HepG2 (cell line): ENCODE results near the gene SOX11. TPM values are rescaled to one million over a fixed set of nuclear protein-coding genes. Genes with fewer than 3 reads are reported as not detected.

ENCODE experiments used
- NFYC ChIP-seq: IDR thresholded peaks from 2 replicates; pipeline ENCODE4 v1.6.1; 2016; ENCODE audit warnings: missing genetic modification reagents, missing compliant biosample characterization
- SOX13 ChIP-seq, 3 experiments: fragments of 450-650 bp in 1 of 3; sonication (generic) in 1 of 3; formaldehyde crosslinking in 1 of 3; IDR thresholded peaks in 2 of 3; conservative IDR thresholded peaks in 1 of 3; 2 replicates each; pipeline versions ENCODE4 v1.5.0 to v1.6.1; 2016 to 2020; ENCODE audit warnings: antibody characterized with exemption in 1 of 3, mild to moderate bottlenecking in 1 of 3, missing compliant biosample characterization in 1 of 3, missing genetic modification reagents in 1 of 3, moderate library complexity in 1 of 3
- ZNF562 ChIP-seq: sonication (generic); formaldehyde crosslinking; IDR thresholded peaks from 2 replicates; pipeline ENCODE4 v1.8.0; 2022; ENCODE audit warnings: missing genetic modification reagents, borderline replicate concordance
- ZNF776 ChIP-seq: sonication (generic); formaldehyde crosslinking; IDR thresholded peaks from 2 replicates; pipeline ENCODE4 v1.4.0; 2020; ENCODE audit warnings: mild to moderate bottlenecking, missing genetic modification reagents
- polyA plus RNA-seq, 8 experiments: library from polyadenylated mRNA; depleted of rRNA in 3 of 8; stranded (reverse) in 7 of 8; unstranded in 1 of 8; fragments of >200 nt; fragmentation: Illumina TruSeq in 4 of 8; extraction: Trizol in 4 of 8; gene quantifications; 2 replicates each; pipeline versions ENCODE4 v1.2.1 to v1.2.3, GENCODE V29; 2011 to 2016; ENCODE audit warnings: low read depth in 4 of 8, missing spikeins in 1 of 8, mixed read lengths in 1 of 8; ENCODE audit not compliant: insufficient read depth in 1 of 8
- total RNA-seq, 5 experiments: library from RNA; depleted of rRNA; stranded (reverse); fragments of >200 nt; fragmentation: Illumina TruSeq; extraction: Trizol; gene quantifications; 2 replicates each; pipeline ENCODE4 v1.2.3, GENCODE V29; 2016; ENCODE audit warnings: low read depth in 1 of 5
- TF ChIP-seq, protein P1 (sequence below): sonication (generic); formaldehyde crosslinking; IDR thresholded peaks from 2 replicates; pipeline ENCODE4 v1.4.0; 2020; ENCODE audit warnings: missing genetic modification reagents

The SOX11 gene
- total and polyA plus RNA-seq, 2 of the 13 experiments (the other 11 are each of a cell fraction or from before 2014, with no cell fraction given) = not detected

DNA sequence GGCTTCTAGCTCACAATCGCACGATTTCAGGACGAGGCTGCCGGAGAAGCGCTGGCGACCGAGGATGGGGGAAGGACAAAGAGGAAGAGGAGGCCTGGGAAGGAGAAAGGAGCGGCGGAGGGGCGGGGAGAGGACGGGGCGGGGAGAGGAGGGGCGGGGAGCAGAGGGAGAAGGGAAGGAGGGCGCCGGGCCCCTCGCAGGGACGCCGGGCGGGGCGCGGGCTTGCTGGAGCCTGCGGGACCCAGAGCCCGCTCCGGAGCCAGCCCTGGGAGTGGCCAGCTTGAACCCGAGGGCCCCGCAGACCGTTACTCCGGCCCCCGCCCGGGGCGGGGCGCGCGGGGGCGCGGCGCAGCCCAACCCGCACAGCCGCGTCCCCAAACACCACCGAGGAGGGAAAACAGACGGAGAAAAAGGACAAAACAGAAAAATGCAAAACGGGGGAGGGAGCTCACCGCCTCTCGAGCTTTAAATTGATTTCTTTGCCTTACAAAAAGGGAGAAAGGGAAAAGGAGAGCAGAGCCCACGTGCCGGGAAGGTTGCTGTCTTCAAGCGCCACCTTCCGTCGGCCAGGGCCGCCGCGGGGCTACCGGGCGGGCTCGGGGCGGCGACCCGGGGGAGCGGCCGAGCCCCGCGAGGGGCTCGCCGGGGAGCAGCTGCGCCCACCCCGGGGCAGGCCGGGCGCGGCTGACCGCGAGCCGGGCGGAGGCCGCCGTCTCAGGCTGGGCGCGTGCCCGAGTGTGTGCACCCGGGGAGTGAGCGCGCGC lies 781 bp upstream of the SOX11 start (continued):
- TF ChIP-seq, protein P1, sequence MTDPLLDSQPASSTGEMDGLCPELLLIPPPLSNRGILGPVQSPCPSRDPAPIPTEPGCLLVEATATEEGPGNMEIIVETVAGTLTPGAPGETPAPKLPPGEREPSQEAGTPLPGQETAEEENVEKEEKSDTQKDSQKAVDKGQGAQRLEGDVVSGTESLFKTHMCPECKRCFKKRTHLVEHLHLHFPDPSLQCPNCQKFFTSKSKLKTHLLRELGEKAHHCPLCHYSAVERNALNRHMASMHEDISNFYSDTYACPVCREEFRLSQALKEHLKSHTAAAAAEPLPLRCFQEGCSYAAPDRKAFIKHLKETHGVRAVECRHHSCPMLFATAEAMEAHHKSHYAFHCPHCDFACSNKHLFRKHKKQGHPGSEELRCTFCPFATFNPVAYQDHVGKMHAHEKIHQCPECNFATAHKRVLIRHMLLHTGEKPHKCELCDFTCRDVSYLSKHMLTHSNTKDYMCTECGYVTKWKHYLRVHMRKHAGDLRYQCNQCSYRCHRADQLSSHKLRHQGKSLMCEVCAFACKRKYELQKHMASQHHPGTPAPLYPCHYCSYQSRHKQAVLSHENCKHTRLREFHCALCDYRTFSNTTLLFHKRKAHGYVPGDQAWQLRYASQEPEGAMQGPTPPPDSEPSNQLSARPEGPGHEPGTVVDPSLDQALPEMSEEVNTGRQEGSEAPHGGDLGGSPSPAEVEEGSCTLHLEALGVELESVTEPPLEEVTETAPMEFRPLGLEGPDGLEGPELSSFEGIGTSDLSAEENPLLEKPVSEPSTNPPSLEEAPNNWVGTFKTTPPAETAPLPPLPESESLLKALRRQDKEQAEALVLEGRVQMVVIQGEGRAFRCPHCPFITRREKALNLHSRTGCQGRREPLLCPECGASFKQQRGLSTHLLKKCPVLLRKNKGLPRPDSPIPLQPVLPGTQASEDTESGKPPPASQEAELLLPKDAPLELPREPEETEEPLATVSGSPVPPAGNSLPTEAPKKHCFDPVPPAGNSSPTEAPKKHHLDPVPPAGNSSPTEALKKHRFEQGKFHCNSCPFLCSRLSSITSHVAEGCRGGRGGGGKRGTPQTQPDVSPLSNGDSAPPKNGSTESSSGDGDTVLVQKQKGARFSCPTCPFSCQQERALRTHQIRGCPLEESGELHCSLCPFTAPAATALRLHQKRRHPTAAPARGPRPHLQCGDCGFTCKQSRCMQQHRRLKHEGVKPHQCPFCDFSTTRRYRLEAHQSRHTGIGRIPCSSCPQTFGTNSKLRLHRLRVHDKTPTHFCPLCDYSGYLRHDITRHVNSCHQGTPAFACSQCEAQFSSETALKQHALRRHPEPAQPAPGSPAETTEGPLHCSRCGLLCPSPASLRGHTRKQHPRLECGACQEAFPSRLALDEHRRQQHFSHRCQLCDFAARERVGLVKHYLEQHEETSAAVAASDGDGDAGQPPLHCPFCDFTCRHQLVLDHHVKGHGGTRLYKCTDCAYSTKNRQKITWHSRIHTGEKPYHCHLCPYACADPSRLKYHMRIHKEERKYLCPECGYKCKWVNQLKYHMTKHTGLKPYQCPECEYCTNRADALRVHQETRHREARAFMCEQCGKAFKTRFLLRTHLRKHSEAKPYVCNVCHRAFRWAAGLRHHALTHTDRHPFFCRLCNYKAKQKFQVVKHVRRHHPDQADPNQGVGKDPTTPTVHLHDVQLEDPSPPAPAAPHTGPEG (CRISPR knock-in tag) = no peak
- TF ChIP-seq SOX13 (IDR thresholded peaks at IDR 0.05) (no peak), SOX13 (CRISPR knock-in tag; conservative IDR thresholded peaks at IDR 0.05 in 1 of 2, IDR thresholded peaks at IDR 0.05 in 1 of 2) (no peak), ZNF562 (CRISPR knock-in tag) (no peak), NFYC (CRISPR knock-in tag) (no peak), ZNF776 (CRISPR knock-in tag) (no peak)
